Measurements from ENCODE around the gene DES.

The DES gene

DNA sequence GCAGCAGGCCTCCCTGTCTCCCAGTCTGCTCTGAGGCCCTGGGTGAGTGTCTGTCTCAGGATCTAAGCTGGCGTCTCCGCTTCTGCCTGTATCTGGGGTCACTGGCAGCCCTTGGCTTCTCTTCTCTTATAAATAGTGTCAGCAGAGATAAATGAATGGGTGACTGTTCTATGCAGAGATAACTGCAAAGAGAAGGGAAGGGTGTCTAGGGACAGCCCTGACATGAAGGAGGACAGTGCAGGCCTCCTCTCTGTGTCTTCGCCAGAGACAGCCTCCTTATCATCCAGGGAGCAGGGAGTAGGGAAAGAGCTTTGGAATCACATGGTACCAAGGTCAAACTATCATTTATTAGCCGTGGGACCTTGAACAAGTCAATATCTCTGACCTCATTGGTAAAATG is 52.3 kb downstream of the DES start:
- no peak for TF ChIP-seq EZH2phosphoT487 (IDR thresholded peaks at IDR 0.05; ENCODE audit: low read depth)
- TF ChIP-seq, protein P1, sequence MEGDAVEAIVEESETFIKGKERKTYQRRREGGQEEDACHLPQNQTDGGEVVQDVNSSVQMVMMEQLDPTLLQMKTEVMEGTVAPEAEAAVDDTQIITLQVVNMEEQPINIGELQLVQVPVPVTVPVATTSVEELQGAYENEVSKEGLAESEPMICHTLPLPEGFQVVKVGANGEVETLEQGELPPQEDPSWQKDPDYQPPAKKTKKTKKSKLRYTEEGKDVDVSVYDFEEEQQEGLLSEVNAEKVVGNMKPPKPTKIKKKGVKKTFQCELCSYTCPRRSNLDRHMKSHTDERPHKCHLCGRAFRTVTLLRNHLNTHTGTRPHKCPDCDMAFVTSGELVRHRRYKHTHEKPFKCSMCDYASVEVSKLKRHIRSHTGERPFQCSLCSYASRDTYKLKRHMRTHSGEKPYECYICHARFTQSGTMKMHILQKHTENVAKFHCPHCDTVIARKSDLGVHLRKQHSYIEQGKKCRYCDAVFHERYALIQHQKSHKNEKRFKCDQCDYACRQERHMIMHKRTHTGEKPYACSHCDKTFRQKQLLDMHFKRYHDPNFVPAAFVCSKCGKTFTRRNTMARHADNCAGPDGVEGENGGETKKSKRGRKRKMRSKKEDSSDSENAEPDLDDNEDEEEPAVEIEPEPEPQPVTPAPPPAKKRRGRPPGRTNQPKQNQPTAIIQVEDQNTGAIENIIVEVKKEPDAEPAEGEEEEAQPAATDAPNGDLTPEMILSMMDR (IDR thresholded peaks at IDR 0.05; ENCODE audit: low read depth, low read length): no peak
- no peak overlapping the region for H3K9ac ChIP-seq (ENCODE audit: low read length)
- H2AFZ ChIP-seq (ENCODE audit: low read depth, low read length): no peak overlapping the region
- no peaks in the 10 kb centered on the region for H4K20me1 ChIP-seq (ENCODE audit: insufficient read depth, low read length)
- H3K4me1 ChIP-seq (ENCODE audit: low read length): no peaks in the 10 kb centered on the region
- no peaks in the 10 kb centered on the region for H3K9me3 ChIP-seq (ENCODE audit: insufficient read depth, low read length)
- H3K36me3 ChIP-seq (replicated peaks; ENCODE audit: low read depth, low read length): no peaks in the 10 kb centered on the region
- H3K27me3 ChIP-seq (ENCODE audit: low read depth, low read length): no peaks in the 10 kb centered on the region; the same call in 1 of the 2 replicates
- H3K27ac ChIP-seq (ENCODE audit: low read length): no peak overlapping the region
- H3K4me3 ChIP-seq (ENCODE audit: low read length): no peak overlapping the region
- H3K79me2 ChIP-seq (ENCODE audit: low read length): no peaks in the 10 kb centered on the region
- H3K4me2 ChIP-seq (ENCODE audit: low read length): no peak overlapping the region

DNA sequence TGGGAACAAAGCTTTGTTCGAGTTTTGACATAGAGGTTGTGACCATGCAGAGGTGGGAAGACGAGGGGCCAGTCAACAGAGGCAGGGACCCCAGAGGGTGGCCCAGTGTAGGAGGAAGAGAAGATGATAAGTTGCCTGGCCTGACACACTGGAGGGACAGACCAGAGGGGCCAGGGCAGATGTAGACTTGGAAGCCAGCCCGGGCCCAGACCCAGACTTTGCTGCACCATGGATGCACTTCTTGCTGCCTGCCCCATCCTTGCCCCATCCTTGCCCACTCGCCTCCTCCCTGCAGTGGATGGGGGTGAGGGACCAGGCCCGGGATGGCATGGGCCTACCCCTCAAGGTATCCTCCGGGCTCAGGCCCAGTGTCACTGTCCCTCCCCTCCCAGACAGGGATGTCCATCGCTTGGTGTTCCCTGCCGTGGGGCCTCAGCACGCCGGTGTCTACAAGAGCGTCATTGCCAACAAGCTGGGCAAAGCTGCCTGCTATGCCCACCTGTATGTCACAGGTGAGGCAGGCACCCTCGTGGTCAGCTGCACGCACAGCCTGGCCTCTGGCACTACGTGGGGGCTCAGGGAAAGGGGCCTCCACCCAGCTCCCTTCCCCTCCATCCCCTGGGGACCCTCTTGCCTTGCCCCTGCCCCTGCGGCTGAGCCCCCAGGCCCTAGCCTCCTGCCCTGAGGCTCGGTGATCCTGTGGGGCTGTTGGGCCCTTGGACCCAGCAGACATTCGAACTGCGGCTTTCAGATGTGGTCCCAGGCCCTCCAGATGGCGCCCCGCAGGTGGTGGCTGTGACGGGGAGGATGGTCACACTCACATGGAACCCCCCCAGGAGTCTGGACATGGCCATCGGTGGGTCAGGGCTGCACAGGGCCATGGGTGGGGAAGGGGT is 53.5 kb downstream of the DES start:
- Histone ChIP-seq H3K4me2 (ENCODE audit: low read length) (no peak overlapping the region), H3K27ac (ENCODE audit: low read length) (no peak overlapping the region), H2AFZ (ENCODE audit: low read depth, low read length) (no peak overlapping the region), H3K9me3 (ENCODE audit: insufficient read depth, low read length) (no peaks in the 10 kb centered on the region), H3K4me1 (ENCODE audit: low read length) (no peaks in the 10 kb centered on the region), H3K4me3 (ENCODE audit: low read length) (no peak overlapping the region), H3K36me3 (replicated peaks; ENCODE audit: low read depth, low read length) (no peaks in the 10 kb centered on the region), H3K27me3 (ENCODE audit: low read depth, low read length) (no peaks in the 10 kb centered on the region; the same call in 1 of the 2 replicates), H3K9ac (ENCODE audit: low read length) (no peak overlapping the region), H3K79me2 (ENCODE audit: low read length) (no peaks in the 10 kb centered on the region), H4K20me1 (ENCODE audit: insufficient read depth, low read length) (no peaks in the 10 kb centered on the region)
- TF ChIP-seq, protein P1 (IDR thresholded peaks at IDR 0.05; ENCODE audit: low read depth, low read length): no peak
- no peak for TF ChIP-seq EZH2phosphoT487 (IDR thresholded peaks at IDR 0.05; ENCODE audit: low read depth)

DNA sequence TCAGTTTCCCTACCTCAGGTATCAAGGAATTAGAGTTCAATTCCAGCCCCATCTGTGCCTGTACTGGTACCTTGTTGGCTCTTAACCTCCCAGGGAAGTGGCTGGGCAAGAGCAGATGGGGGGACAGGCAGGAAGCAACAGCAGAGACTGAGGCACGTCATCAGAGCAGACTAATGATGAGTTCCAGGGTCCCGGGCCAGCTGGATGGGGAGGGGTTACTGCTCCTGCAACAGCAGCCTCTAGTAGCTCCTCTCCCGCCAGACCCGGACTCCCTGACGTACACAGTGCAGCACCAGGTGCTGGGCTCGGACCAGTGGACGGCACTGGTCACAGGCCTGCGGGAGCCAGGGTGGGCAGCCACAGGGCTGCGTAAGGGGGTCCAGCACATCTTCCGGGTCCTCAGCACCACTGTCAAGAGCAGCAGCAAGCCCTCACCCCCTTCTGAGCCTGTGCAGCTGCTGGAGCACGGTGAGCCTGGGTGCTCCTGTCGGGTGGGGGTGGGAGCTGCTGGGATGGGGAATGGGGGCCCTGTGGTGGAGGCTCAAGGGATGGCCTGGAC is 54.5 kb downstream of the DES start:
- Histone ChIP-seq H4K20me1 (ENCODE audit: insufficient read depth, low read length) (no peaks in the 10 kb centered on the region), H3K27me3 (ENCODE audit: low read depth, low read length) (no peaks in the 10 kb centered on the region; the same call in 1 of the 2 replicates), H3K4me3 (ENCODE audit: low read length) (no peak overlapping the region), H3K4me2 (ENCODE audit: low read length) (no peak overlapping the region), H3K79me2 (ENCODE audit: low read length) (no peaks in the 10 kb centered on the region), H3K36me3 (replicated peaks; ENCODE audit: low read depth, low read length) (no peaks in the 10 kb centered on the region), H2AFZ (ENCODE audit: low read depth, low read length) (no peak overlapping the region), H3K4me1 (ENCODE audit: low read length) (no peaks in the 10 kb centered on the region), H3K9me3 (ENCODE audit: insufficient read depth, low read length) (no peaks in the 10 kb centered on the region), H3K9ac (ENCODE audit: low read length) (no peak overlapping the region), H3K27ac (ENCODE audit: low read length) (no peak overlapping the region)
- TF ChIP-seq, protein P1 (IDR thresholded peaks at IDR 0.05; ENCODE audit: low read depth, low read length): no peak
- no peak for TF ChIP-seq EZH2phosphoT487 (IDR thresholded peaks at IDR 0.05; ENCODE audit: low read depth)

DNA sequence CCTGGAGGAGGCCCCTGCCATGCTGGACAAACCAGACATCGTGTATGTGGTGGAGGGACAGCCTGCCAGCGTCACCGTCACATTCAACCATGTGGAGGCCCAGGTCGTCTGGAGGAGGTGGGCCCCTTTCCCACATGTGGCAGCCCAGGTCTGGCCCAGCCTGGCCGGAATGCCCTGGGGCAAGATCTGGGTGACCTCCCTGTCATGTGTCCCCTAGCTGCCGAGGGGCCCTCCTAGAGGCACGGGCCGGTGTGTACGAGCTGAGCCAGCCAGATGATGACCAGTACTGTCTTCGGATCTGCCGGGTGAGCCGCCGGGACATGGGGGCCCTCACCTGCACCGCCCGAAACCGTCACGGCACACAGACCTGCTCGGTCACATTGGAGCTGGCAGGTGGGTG is 55.3 kb downstream of the DES start:
- Histone ChIP-seq H2AFZ (ENCODE audit: low read depth, low read length) (no peak overlapping the region), H3K4me1 (ENCODE audit: low read length) (no peaks in the 10 kb centered on the region), H3K9me3 (ENCODE audit: insufficient read depth, low read length) (no peaks in the 10 kb centered on the region), H3K4me3 (ENCODE audit: low read length) (no peak overlapping the region), H3K36me3 (replicated peaks; ENCODE audit: low read depth, low read length) (no peaks in the 10 kb centered on the region), H3K4me2 (ENCODE audit: low read length) (no peak overlapping the region), H3K9ac (ENCODE audit: low read length) (no peak overlapping the region), H3K27me3 (ENCODE audit: low read depth, low read length) (no peaks in the 10 kb centered on the region; the same call in none of the 2 replicates), H3K27ac (ENCODE audit: low read length) (no peak overlapping the region), H4K20me1 (ENCODE audit: insufficient read depth, low read length) (no peaks in the 10 kb centered on the region), H3K79me2 (ENCODE audit: low read length) (no peaks in the 10 kb centered on the region)
- TF ChIP-seq, protein P1 (IDR thresholded peaks at IDR 0.05; ENCODE audit: low read depth, low read length): no peak
- TF ChIP-seq EZH2phosphoT487 (IDR thresholded peaks at IDR 0.05; ENCODE audit: low read depth): no peak
